A204.1 (cell line): Measurements from ENCODE around the gene KDM2B.
"Not testable (repeated sequence)": the region's sequence is repeated elsewhere in the genome, so short reads cannot be mapped to it uniquely, and the experiment has no call there.

ENCODE experiments used
- FAIRE-seq: peaks from 2 replicates; lab custom pipeline; 2012; peaks lifted over from hg19 to GRCh38; lab: Jason Lieb, UNC

Gene KDM2B

GRCh38 chr12:121584885-121585284, 4.1 kb upstream of the KDM2B start:
- not testable (repeated sequence) for FAIRE-seq

- not testable (repeated sequence) for FAIRE-seq
These were observed 2.5 kb upstream of the KDM2B start for GRCh38 chr12:121583334-121583661.

- FAIRE-seq: no peak
These were observed 1.9 kb upstream of the KDM2B start for GRCh38 chr12:121582583-121583333.

- no peak for FAIRE-seq
These were observed 1.0 kb upstream of the KDM2B start for GRCh38 chr12:121581686-121582429.

GRCh38 chr12:121579981-121580868, 598 bp downstream of the KDM2B start:
- no peak for FAIRE-seq

- no peak for FAIRE-seq
These were observed 1.5 kb downstream of the KDM2B start for GRCh38 chr12:121579190-121579791.

GRCh38 chr12:121578230-121579189, 2.3 kb downstream of the KDM2B start:
- no peak for FAIRE-seq

GRCh38 chr12:121577443-121578180, 3.2 kb downstream of the KDM2B start:
- FAIRE-seq: no peak

GRCh38 chr12:121576851-121577391, 3.9 kb downstream of the KDM2B start:
- no peak for FAIRE-seq

GRCh38 chr12:121575952-121576625, 4.7 kb downstream of the KDM2B start:
- no peak for FAIRE-seq

GRCh38 chr12:121575051-121575450, 5.8 kb downstream of the KDM2B start:
- FAIRE-seq: no peak

GRCh38 chr12:121574025-121574424, 6.8 kb downstream of the KDM2B start:
- FAIRE-seq: no peak

- no peak for FAIRE-seq
These were observed 8.9 kb downstream of the KDM2B start for GRCh38 chr12:121571920-121572319.

- FAIRE-seq: no peak
These were observed 10.1 kb downstream of the KDM2B start for GRCh38 chr12:121570467-121571283.

GRCh38 chr12:121568971-121569751, 11.7 kb downstream of the KDM2B start:
- no peak for FAIRE-seq

- no peak for FAIRE-seq
These were observed 12.3 kb downstream of the KDM2B start for GRCh38 chr12:121568518-121568917.

GRCh38 chr12:121565076-121565475, 15.7 kb downstream of the KDM2B start:
- no peak for FAIRE-seq

- FAIRE-seq: no peak
These were observed 18.3 kb downstream of the KDM2B start for GRCh38 chr12:121562488-121562887.
